ENCODE results near the gene AGFG2. TPM values are rescaled to one million over a fixed set of nuclear protein-coding genes. Genes with fewer than 3 reads are reported as not detected.

The AGFG2 gene
- total RNA-seq, 2 experiments from 2014 or later, result 52.4 to 55.4 TPM

DNA sequence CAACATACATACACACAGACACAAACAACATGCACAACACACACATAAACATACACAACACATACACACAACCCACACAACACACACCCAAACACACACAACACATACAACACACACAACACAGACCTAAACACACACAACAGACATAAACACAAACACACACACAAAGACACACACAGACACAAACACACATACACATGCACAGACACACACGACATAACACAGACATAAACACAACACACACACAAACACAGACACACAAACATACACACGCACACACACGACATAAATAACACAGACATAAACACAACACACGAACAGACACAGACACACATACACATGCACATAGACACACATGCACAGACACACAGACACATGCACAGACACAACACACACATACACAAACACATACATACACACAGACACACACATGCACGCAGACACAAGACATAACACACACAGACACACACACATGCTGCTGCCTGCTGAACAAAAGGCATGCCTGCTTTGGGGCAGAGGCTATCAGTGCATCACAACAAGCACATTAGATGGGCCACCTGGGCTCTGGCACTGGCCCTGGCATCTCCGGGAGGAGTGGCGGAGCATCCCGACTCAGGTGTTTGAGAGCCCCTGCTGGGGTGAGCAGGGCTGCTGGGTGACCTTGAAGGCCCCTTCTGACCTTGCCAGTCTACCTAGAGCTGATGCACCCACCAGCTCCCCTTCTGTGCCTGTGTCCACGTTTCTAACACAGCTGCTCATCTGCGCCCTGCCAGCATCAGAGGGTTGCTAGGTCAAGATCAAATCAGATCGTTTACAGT, 41.7 kb downstream of the AGFG2 start:
- Mint-ChIP-seq H3K36me3 (peaks cover 7% of the 10 kb centered on the region), H3K9me3 (no peaks in the 10 kb centered on the region), H3K4me3 (no peak overlapping the region), H3K27me3 (no peaks in the 10 kb centered on the region), H3K4me1 (peaks cover 21% of the 10 kb centered on the region), H3K27ac (no peak overlapping the region)
- no peak for DNase-seq

DNA sequence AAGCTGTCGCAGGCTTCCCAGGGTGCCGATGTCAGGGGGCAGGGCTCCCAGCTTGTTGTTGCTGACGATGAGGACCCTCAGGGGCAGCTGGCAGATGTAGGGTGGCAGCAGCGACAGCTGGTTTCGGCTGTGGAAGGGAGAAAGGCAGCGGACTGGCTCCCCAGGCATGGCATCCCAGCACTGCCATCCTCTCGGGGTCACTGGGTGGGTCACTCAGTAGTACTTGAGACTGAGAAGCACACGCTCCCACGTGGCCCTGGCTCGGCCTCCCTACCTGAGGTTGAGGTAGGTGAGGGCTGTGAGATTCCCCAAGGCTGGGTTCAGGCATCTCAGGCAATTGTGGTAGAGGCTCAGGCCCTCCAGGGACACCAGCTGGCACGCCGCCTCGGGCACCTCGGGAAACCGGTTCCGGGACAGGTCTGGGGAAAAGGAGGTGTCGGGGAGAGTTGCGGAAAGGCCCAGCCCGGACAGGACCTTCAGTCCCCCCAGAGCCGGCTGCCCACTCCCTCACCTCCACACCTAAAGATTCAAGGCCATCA, 43.1 kb downstream of the AGFG2 start:
- H3K9me3 Mint-ChIP-seq, result no peaks in the 10 kb centered on the region
- H3K36me3 Mint-ChIP-seq, result peaks cover 4% of the 10 kb centered on the region
- peak overlapping the region; percentile 38 for H3K4me3 Mint-ChIP-seq
- H3K4me1 Mint-ChIP-seq, result peaks cover 21% of the 10 kb centered on the region
- peaks cover 3% of the 10 kb centered on the region for H3K27me3 Mint-ChIP-seq
- H3K27ac Mint-ChIP-seq, result peak overlapping the region; percentile 96
- no peak for DNase-seq

DNA sequence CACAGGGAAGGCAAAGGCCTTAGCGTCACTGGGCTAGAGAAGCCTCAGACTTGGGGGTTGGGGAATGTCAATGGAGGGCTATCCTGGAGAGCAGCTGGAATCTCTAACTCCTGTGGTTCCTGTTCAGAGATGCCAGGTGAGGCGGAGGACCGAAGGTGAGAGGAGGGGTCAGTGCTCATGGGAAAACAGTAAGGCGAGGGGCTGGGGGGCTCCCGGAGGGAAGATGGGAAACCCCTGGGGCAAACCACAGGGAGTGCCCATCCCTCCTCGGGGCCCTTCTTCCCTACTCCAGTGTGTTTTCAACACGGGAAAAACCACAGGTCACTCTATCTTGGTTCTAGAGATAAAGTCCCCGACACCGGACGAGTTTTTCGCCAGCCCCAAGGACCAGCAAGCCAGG, 43.6 kb downstream of the AGFG2 start:
- DNase-seq, result no peak
- Mint-ChIP-seq H3K4me1 (peaks cover 21% of the 10 kb centered on the region), H3K9me3 (no peaks in the 10 kb centered on the region), H3K27me3 (peaks cover 3% of the 10 kb centered on the region), H3K27ac (peak overlapping the region; percentile 96), H3K4me3 (peak overlapping the region; percentile 91), H3K36me3 (peaks cover 4% of the 10 kb centered on the region)

DNA sequence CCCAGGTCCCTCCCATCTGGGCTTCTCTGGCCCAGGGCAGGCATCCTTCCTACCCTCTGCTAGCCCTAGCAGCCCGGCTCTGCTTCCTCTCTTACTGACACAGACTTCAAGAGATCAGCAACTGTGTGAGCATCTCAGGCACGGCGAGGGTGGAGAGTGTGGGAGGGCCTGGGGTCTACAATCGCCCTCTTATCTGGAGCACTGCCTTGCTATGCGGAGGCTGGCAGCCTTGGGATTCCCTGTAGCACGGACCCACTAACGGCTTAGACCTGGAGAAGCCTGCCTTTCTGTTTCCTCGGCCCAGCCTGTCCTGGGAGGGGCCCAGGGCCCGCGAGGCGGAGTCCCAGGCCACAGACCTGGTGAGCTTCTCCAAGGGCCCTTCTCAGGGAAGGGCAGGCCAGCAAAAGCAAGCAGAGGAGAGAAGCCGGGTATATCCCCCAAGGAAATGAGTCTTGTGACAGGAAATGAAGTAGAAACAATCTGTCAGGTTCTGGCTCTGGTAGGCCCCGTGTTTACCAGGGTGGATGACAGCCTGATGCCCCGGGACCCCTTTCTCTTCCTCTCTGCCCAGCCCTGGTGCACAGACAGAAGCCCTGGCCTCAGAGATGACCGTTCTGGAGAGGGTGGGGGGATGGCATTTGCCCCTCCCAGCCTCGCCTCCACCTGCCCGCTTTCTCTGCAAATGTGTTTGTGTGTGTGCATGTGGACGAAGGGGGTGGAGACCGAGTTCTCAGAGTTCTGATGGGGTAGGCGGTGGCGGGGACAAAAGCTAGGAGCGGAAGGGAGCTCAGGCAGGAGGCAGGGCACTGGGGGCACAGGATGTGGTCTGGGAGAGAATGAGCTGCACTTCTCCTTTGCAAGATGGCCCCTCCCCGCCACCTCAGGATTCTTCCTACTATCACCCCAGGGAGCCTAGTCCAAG, 44.4 kb downstream of the AGFG2 start:
- peak; percentile 83 for DNase-seq
- H3K27me3 Mint-ChIP-seq, result peaks cover 3% of the 10 kb centered on the region
- peaks cover 4% of the 10 kb centered on the region for H3K36me3 Mint-ChIP-seq
- peak overlapping the region; percentile 96 for H3K27ac Mint-ChIP-seq
- H3K4me1 Mint-ChIP-seq, result peaks cover 21% of the 10 kb centered on the region
- H3K4me3 Mint-ChIP-seq, result peak overlapping the region; percentile 91
- no peaks in the 10 kb centered on the region for H3K9me3 Mint-ChIP-seq

DNA sequence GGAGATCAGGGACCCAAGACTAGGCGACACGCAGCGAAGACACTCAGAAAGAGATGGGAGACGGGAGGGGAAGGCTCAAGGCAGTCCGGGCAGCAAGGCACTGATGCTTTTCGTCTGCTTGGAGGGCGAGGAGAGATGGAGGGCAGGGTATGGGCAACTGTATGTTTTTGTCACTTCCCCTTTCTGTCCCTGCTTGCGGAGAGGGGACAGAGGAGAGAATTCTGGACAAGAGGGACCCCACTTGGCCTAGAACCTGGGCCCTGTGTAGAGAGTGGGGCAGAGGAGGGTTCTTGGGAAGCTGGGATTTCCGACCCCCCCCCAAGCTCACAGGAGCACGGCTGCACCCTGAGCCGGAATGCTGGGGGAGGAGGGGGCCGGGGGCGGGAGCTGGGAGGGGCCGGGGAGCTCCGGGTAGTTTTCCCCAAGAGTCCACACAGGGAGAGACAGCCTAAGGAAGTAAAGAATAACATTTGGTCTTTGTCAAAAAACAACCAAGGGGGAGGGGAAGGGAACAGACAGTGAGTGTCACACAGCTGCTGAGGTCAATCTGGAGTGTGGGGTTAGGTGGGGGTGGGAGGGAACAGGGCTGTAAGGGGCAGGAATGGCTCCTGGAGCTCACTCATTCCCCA, 45.2 kb downstream of the AGFG2 start:
- Mint-ChIP-seq H3K9me3 (no peaks in the 10 kb centered on the region), H3K4me1 (peaks cover 21% of the 10 kb centered on the region), H3K4me3 (peak overlapping the region; percentile 91), H3K36me3 (peaks cover 2% of the 10 kb centered on the region), H3K27ac (peak overlapping the region; percentile 96), H3K27me3 (peaks cover 3% of the 10 kb centered on the region)
- DNase-seq, result no peak

DNA sequence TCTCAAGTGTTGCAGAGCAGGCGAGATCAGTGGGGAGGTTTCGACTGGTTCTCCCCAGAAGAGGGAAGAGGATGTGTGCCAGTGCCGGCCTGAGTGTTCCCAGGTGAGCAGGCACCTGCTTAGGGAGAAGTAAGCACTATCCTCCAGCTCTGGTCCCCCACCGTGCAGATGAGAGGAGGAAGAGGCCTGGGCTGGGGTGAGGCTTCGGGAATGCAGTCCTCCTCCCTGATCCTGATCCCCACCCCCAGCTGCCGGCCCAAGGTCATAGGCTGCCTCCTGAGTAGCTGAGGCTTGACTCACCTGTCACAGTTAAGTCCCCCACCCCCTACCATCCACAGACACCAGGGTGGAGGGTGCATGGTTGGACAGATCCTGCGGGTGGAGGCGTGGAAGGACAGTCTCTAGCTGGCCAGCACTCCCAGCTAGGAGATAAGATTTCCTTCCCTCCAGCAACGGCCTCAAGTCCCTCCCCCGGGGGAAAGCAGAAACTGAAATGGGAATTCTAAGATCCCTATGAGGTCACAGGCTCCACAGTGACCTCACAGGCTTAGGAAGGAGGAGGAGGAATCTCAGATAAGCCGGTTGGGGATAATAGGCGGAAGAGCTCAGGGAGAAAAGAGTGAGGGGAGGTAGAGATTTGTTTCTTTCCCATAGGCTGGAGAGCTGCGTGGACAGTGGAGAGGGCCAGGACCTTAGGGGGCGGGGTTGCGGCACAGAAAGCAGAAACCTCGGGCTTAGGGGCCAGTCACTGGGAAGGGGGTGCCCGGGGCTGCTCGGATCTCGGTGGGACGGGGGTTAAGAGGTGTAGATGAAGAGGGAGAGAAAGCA, 45.9 kb downstream of the AGFG2 start:
- Mint-ChIP-seq H3K4me1 (peaks cover 21% of the 10 kb centered on the region), H3K9me3 (no peaks in the 10 kb centered on the region)
- DNase-seq, result no peak

DNA sequence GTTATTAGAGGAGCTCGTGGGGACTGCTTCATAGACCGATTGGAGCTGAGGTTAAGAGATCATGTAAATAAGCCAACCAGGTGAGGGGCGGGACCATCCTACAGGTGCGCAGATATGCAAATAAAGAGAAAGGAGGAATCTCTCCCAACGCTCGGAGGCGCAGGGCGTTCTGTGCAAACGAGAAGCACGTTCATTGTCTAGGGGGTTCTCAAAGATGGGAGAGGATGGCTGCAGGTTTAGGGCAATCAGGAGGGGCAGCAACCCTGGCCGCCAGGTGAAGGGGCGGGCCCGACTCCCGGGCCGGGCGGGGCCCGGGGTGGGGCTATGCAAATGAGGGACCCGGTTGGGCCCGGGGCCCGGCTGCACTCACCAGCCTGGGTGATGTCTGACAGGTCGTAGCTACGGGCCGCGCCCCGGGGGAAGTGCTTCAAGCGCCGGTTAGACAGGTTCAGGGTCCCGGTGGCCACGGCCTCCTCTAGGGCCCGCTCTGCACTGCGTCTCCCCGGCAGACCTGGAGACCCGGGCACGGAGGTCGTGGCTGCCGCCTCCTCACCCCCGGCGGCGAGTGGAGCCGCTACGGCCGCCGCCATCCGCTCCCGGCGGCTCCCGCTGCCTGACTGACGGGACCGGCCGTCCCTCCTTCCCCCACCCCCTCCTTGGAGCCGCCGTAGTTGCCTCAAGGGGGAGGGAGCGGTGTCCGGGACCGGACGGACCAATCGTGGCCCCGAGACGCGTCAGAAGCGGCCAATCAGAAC, 46.7 kb downstream of the AGFG2 start, which contains the start of gene LRCH4:
LRCH4 (minus strand) TSS at position 619 of the 755 bp plus-strand sequence; CDS start at position 590, 29 bp downstream.
- DNase-seq, result peak; percentile 65
- Mint-ChIP-seq H3K36me3 (no peaks in the 10 kb centered on the region), H3K27me3 (peaks cover 8% of the 10 kb centered on the region), H3K4me1 (peaks cover 21% of the 10 kb centered on the region), H3K9me3 (no peaks in the 10 kb centered on the region), H3K27ac (peak within 1 kb of the TSS; percentile 76), H3K4me3 (peak within 1 kb of the TSS; percentile 91)

More for the DNA sequence above, 45.9 kb downstream of the AGFG2 start:
- Mint-ChIP-seq H3K4me3 (peak overlapping the region; percentile 91), H3K27me3 (peaks cover 3% of the 10 kb centered on the region), H3K27ac (peak overlapping the region; percentile 76), H3K36me3 (no peaks in the 10 kb centered on the region)

DNA sequence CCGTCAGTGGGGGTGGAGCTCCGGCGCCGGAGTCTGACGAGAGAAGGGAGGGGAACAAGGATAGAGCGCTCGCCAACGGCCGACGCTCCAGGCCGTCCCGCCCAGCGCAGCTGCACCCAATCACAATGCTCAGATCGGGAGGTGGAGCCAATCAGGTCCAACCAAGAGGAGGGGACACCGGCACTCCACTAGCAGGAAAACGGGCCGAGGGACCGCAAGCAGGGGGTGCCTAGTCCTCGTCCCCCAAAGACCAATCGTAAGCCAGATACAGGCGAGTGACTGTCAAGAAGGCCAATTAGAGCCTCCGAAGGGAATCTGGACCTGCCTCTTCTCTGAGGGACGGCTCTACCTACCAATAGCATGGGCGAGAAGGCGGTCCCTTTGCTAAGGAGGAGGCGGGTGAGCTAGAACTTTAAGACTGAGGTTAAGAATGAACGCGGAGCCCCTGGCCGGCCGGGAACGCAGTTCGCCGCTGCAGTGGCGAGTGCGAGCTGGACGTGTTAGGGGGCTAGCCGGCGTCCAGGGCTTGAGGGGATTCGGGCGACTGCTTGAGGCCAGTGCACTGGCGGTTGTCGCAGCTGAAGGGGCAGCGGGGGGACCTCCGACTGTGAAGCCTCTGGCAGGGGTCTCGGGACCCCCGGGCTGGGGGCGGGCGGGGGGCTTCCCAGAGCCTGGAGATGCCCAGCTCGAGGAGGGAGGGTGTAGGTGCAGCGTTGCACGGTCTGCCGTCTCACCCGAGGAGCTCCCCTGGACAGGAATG, 47.4 kb downstream of the AGFG2 start, which contains the start of gene FBXO24:
FBXO24 (plus strand) TSS at position 63 of the 760 bp plus-strand sequence; CDS start at position 361, 298 bp downstream.
- peak within 1 kb of the TSS; percentile 91 for H3K4me3 Mint-ChIP-seq
- H3K4me1 Mint-ChIP-seq, result peaks cover 21% of the 10 kb centered on the region
- peaks cover 8% of the 10 kb centered on the region for H3K27me3 Mint-ChIP-seq
- peak within 1 kb of the TSS; percentile 76 for H3K27ac Mint-ChIP-seq
- DNase-seq, result peak; percentile 100
- H3K36me3 Mint-ChIP-seq, result no peaks in the 10 kb centered on the region
- H3K9me3 Mint-ChIP-seq, result no peaks in the 10 kb centered on the region

DNA sequence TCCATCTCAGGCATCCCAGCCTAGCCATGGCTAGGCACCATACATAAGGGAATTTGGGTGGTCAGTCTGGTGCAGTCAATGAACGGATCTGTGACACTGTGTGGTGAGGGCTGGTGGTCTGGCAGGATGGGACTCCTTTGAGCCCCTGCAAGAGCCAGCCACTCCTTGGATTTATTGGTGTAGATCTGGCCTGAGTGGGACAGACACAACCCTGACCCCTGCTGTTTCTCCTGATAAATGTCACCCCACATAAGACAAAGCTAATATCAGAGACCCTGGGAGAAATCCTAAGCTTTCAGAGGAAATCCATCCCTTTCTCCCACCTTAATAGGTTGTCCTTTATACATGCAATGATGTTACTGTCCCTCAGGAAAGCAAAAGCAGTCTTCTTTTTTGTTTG, 49.4 kb downstream of the AGFG2 start:
- no peak overlapping the region for H3K27ac Mint-ChIP-seq

DNA sequence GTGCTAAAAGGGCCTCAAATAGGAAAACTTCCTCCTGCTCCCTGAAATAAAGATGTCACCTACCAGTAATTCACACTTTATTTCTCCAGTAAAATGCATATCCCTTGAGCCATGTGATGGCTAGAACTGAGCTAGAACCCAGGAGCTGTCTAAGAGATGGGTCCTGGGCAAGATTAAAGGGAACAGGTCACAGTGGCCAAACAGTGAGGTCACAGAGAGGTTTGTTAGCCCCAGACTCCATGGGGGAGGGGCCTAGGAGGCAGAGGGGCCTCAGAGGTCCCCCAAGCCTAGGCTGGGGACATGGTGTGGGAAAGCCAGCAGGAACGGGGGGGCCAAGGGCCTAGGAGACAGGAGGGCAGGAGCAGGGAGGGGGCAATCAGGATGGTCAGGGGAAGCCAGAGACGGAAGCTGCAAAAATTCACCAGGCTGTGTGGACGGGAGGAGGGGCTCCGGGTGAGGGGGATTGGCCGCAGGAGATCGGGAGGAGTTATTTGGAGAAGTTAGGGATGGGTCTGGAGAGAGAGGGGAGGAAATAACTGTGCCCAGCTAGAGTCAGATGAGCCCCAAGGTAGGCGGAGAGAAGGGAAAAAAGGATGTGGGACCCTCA, 50.4 kb downstream of the AGFG2 start:
- no peak for DNase-seq
- H3K36me3 Mint-ChIP-seq, result no peaks in the 10 kb centered on the region
- H3K9me3 Mint-ChIP-seq, result no peaks in the 10 kb centered on the region

More for the DNA sequence above, 49.4 kb downstream of the AGFG2 start:
- H3K4me1 Mint-ChIP-seq, result peaks cover 13% of the 10 kb centered on the region
- DNase-seq, result no peak
- no peaks in the 10 kb centered on the region for H3K9me3 Mint-ChIP-seq
- H3K36me3 Mint-ChIP-seq, result no peaks in the 10 kb centered on the region
- H3K27me3 Mint-ChIP-seq, result peaks cover 8% of the 10 kb centered on the region
- peak overlapping the region; percentile 30 for H3K4me3 Mint-ChIP-seq

DNA sequence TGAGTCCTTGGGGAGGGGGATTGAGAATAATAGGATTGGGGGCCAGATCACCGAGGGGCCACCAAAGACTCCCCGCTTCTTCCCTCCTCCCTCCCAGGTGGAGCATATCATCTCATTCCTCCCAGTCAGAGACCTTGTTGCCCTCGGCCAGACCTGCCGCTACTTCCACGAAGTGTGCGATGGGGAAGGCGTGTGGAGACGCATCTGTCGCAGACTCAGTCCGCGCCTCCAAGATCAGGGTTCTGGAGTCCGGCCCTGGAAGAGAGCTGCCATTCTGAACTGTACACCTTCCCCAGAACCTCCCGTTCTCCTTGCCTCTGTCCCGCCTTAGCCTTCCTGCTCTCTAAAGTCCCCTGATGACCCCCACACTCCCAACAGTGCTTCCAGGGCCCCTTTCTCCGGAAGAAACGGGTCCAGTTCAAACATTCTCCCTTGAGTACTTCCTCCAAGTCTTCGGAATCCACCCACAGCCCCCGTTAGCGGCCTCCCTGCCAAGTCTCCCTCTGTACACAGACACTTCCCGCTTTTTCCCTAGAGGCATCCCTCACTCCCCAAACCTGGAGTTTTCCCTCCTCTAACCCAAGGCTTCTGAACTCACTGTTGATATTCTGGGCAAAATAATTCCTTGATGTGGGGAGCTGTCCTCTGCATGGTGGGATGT, 51.2 kb downstream of the AGFG2 start:
- Mint-ChIP-seq H3K4me1 (no peaks in the 10 kb centered on the region), H3K4me3 (no peak overlapping the region), H3K36me3 (no peaks in the 10 kb centered on the region), H3K27me3 (peaks cover 8% of the 10 kb centered on the region), H3K9me3 (no peaks in the 10 kb centered on the region), H3K27ac (no peak overlapping the region)
- DNase-seq, result no peak

More for the DNA sequence above, 50.4 kb downstream of the AGFG2 start:
- no peak overlapping the region for H3K27ac Mint-ChIP-seq
- H3K4me3 Mint-ChIP-seq, result no peak overlapping the region
- H3K27me3 Mint-ChIP-seq, result peaks cover 8% of the 10 kb centered on the region
- peaks cover 7% of the 10 kb centered on the region for H3K4me1 Mint-ChIP-seq

DNA sequence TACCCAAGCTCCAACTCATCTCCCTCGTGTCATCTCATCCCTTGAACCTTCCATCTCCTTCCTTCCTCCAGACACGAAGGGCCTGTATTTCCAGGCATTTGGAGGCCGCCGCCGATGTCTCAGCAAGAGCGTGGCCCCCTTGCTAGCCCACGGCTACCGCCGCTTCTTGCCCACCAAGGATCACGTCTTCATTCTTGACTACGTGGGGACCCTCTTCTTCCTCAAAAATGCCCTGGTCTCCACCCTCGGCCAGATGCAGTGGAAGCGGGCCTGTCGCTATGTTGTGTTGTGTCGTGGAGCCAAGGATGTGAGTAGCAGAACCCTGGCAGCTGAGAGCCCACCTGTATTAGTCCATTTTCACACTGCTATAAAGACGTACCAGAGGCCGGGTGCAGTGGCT, 52.6 kb downstream of the AGFG2 start:
- Mint-ChIP-seq H3K9me3 (no peaks in the 10 kb centered on the region), H3K36me3 (no peaks in the 10 kb centered on the region), H3K27me3 (peaks cover 5% of the 10 kb centered on the region), H3K27ac (no peak overlapping the region), H3K4me1 (no peaks in the 10 kb centered on the region), H3K4me3 (no peak overlapping the region)
- no peak for DNase-seq

All from activated naive CD8-positive, alpha-beta T cell treated with anti-CD3 and anti-CD28 coated beads for 36 hours (primary cell).